HL-60 (cell line): ENCODE measurements around the gene SNCA.

Experiments used
- DNase-seq, 2 experiments: peaks; one replicate each; pipeline ENCODE4 v3.0.0-alpha.2; 2010 to 2020; ENCODE audit warnings: low read depth in 1 of 2, low spot score in 1 of 2
- H3K27ac ChIP-seq: fragments of 250-450 bp; sonication (Bioruptor Pico); replicated peaks from 2 replicates; pipeline ENCODE4 v1.5.1; 2020; ENCODE audit warnings: mild to moderate bottlenecking, moderate library complexity
- H3K27me3 ChIP-seq: fragments of 250-450 bp; sonication (Bioruptor Pico); 2 replicates; pipeline ENCODE4 v1.5.1; 2021; ENCODE audit warnings: mild to moderate bottlenecking, moderate library complexity; ENCODE audit not compliant: insufficient read depth, poor library complexity, severe bottlenecking
- H3K4me3 ChIP-seq: replicated peaks from 2 replicates; pipeline ENCODE4 v1.5.1; 2011; ENCODE audit warnings: mild to moderate bottlenecking, control low read depth, low read length; ENCODE audit not compliant: insufficient read depth
- CTCF ChIP-seq: IDR thresholded peaks from one replicate; pipeline ENCODE4 v1.5.1; 2011; ENCODE audit warnings: low read length, control low read depth, inconsistent platforms; ENCODE audit not compliant: insufficient read depth
- GABPA ChIP-seq: IDR thresholded peaks from 2 replicates; pipeline ENCODE4 v1.6.1; 2012; ENCODE audit warnings: low read depth
- POLR2AphosphoS5 ChIP-seq: IDR thresholded peaks from 2 replicates; pipeline ENCODE4 v1.6.1; 2012; ENCODE audit warnings: low read depth
- REST ChIP-seq: IDR thresholded peaks from 2 replicates; pipeline ENCODE4 v1.6.1; 2012; ENCODE audit warnings: low read depth; ENCODE audit not compliant: insufficient replicate concordance
- SPI1 ChIP-seq: IDR thresholded peaks from 2 replicates; pipeline ENCODE4 v1.6.1; 2012; ENCODE audit warnings: low read depth, mild to moderate bottlenecking, borderline replicate concordance

Gene SNCA

GRCh38 chr4:89712827-89713226, 124.1 kb downstream of the SNCA start:
- Histone ChIP-seq H3K27ac (no peak overlapping the region), H3K4me3 (no peak overlapping the region), H3K27me3 (no peaks in the 10 kb centered on the region)
- TF ChIP-seq POLR2AphosphoS5, result no peak
- TF ChIP-seq SPI1, result no peak
- no peak for TF ChIP-seq REST
- TF ChIP-seq CTCF, result no peak
- no peak for TF ChIP-seq GABPA
- no peak for DNase-seq

GRCh38 chr4:89712141-89712540, 124.8 kb downstream of the SNCA start:
- Histone ChIP-seq H3K4me3 (no peak overlapping the region), H3K27ac (no peak overlapping the region), H3K27me3 (no peaks in the 10 kb centered on the region)
- TF ChIP-seq SPI1 (no peak), REST (no peak), GABPA (no peak), POLR2AphosphoS5 (no peak), CTCF (no peak)
- no peak for DNase-seq

- H3K27ac ChIP-seq, result no peak overlapping the region
- no peaks in the 10 kb centered on the region for H3K27me3 ChIP-seq
- no peak overlapping the region for H3K4me3 ChIP-seq
- TF ChIP-seq POLR2AphosphoS5 (no peak), GABPA (no peak), SPI1 (no peak), REST (no peak), CTCF (no peak)
- DNase-seq, result no peak
Measured at GRCh38 chr4:89708903-89709421, 128.0 kb downstream of the SNCA start.
